GM19238 (cell line): Measurements from ENCODE around the gene COP1.
"Not testable (repeated sequence)": the region's sequence is repeated elsewhere in the genome, so short reads cannot be mapped to it uniquely, and the experiment has no call there.

Source experiments
- DNase-seq: peaks from one replicate; pipeline ENCODE4 v3.0.0; 2011; ENCODE audit warnings: low spot score; ENCODE audit not compliant: insufficient read length

COP1 gene

GRCh38 chr1:176043537-176043936 lies 163.5 kb downstream of the COP1 start:
- no peak for DNase-seq

- no peak for DNase-seq
Measured at GRCh38 chr1:176033881-176034280, 173.2 kb downstream of the COP1 start.

GRCh38 chr1:176033474-176033873 lies 173.6 kb downstream of the COP1 start:
- DNase-seq = no peak

- DNase-seq = no peak
Measured at GRCh38 chr1:176032040-176032645, 174.9 kb downstream of the COP1 start.

- no peak for DNase-seq
Measured at GRCh38 chr1:176029609-176030008, 177.5 kb downstream of the COP1 start.

GRCh38 chr1:176029155-176029554 lies 177.9 kb downstream of the COP1 start:
- DNase-seq = no peak

- DNase-seq = not testable (repeated sequence)
Measured at GRCh38 chr1:176027934-176028333, 179.2 kb downstream of the COP1 start.

- no peak for DNase-seq
Measured at GRCh38 chr1:176022574-176022973, 184.5 kb downstream of the COP1 start.

GRCh38 chr1:176017722-176018121 lies 189.4 kb downstream of the COP1 start:
- no peak for DNase-seq

GRCh38 chr1:176009951-176010350 lies 197.1 kb downstream of the COP1 start:
- DNase-seq = no peak

GRCh38 chr1:176007756-176008389 lies 199.2 kb downstream of the COP1 start:
- not testable (repeated sequence) for DNase-seq

- not testable (repeated sequence) for DNase-seq
Measured at GRCh38 chr1:175994660-175995059, 212.4 kb downstream of the COP1 start.

- not testable (repeated sequence) for DNase-seq
Measured at GRCh38 chr1:175992825-175993224, 214.3 kb downstream of the COP1 start.

GRCh38 chr1:175992202-175992601 lies 214.9 kb downstream of the COP1 start:
- not testable (repeated sequence) for DNase-seq

GRCh38 chr1:175984813-175985212 lies 222.3 kb downstream of the COP1 start:
- DNase-seq = no peak

- no peak for DNase-seq
Measured at GRCh38 chr1:175984057-175984812, 222.9 kb downstream of the COP1 start.

GRCh38 chr1:175983363-175983762 lies 223.7 kb downstream of the COP1 start:
- not testable (repeated sequence) for DNase-seq

GRCh38 chr1:175981128-175981527 lies 226.0 kb downstream of the COP1 start:
- DNase-seq = no peak

- DNase-seq = no peak
Measured at GRCh38 chr1:175978926-175979325, 228.2 kb downstream of the COP1 start.

GRCh38 chr1:175978476-175978875 lies 228.6 kb downstream of the COP1 start:
- no peak for DNase-seq

- no peak for DNase-seq
Measured at GRCh38 chr1:175976865-175977642, 230.0 kb downstream of the COP1 start.

GRCh38 chr1:175969231-175969630 lies 237.9 kb downstream of the COP1 start:
- DNase-seq = no peak
